Anterior cingulate cortex (tissue), 58 donors: Measurements from ENCODE around the gene TMF1.

Source experiments
- DNase-seq, 58 donors: peaks; one replicate each; lab custom pipeline; 2025; lab: John Stamatoyannopoulos, UW

Gene TMF1

GRCh38 chr3:69082361-69082760, 30.2 kb upstream of the TMF1 start:
- no peak for DNase-seq

- no peak for DNase-seq
These were observed 29.6 kb upstream of the TMF1 start for GRCh38 chr3:69081583-69082262.

- DNase-seq: peak in 57 of 58 donors; percentile 34 to 95 (median 88)
These were observed 28.2 kb upstream of the TMF1 start, which contains the start of gene UBA3 for GRCh38 chr3:69080233-69080920. TSS of gene UBA3 (minus strand) at chr3:69080365. CDS start at chr3:69080353, 12 bp downstream.

GRCh38 chr3:69079269-69080159, 27.4 kb upstream of the TMF1 start:
- DNase-seq: peak in 6 of 58 donors; percentile 17 to 56 (median 42)

GRCh38 chr3:69072928-69073327, 20.8 kb upstream of the TMF1 start:
- DNase-seq: no peak

- DNase-seq: no peak
These were observed 14.0 kb upstream of the TMF1 start for GRCh38 chr3:69066121-69066520.

GRCh38 chr3:69065318-69065964, 13.3 kb upstream of the TMF1 start:
- no peak for DNase-seq

GRCh38 chr3:69063636-69064035, 11.5 kb upstream of the TMF1 start:
- no peak for DNase-seq

- no peak for DNase-seq
These were observed 7.6 kb upstream of the TMF1 start for GRCh38 chr3:69059688-69060087.

GRCh38 chr3:69058947-69059224, 6.8 kb upstream of the TMF1 start:
- DNase-seq: no peak

- no peak for DNase-seq
These were observed 6.2 kb upstream of the TMF1 start for GRCh38 chr3:69058180-69058946.

GRCh38 chr3:69052472-69052898, 352 bp upstream of the TMF1 start:
- no peak for DNase-seq

- no peak for DNase-seq
These were observed 3.1 kb downstream of the TMF1 start for GRCh38 chr3:69048990-69049389.

- DNase-seq: no peak
These were observed 7.5 kb downstream of the TMF1 start for GRCh38 chr3:69044608-69045007.

GRCh38 chr3:69033470-69033869, 18.7 kb downstream of the TMF1 start:
- DNase-seq: no peak

- DNase-seq: no peak
These were observed 19.4 kb downstream of the TMF1 start for GRCh38 chr3:69032737-69033136.

GRCh38 chr3:69032142-69032541, 20.0 kb downstream of the TMF1 start:
- DNase-seq: no peak

- no peak for DNase-seq
These were observed 20.5 kb downstream of the TMF1 start for GRCh38 chr3:69031635-69032034.

- DNase-seq: no peak
These were observed 31.3 kb downstream of the TMF1 start for GRCh38 chr3:69020857-69021256.

GRCh38 chr3:69020424-69020823, 31.7 kb downstream of the TMF1 start:
- no peak for DNase-seq
